OCI-LY7 (cell line): ENCODE measurements around the gene ALG1L2.

ENCODE experiments used
- CTCF ChIP-seq: fragments of 200-600 bp; sonication (generic); conservative IDR thresholded peaks from 2 replicates; pipeline ENCODE4 v1.5.1; 2014; ENCODE audit warnings: mild to moderate bottlenecking, antibody characterized with exemption, low read length, moderate library complexity, mixed read lengths
- EZH2phosphoT487 ChIP-seq: fragments of 200-600 bp; sonication (generic); IDR thresholded peaks from 2 replicates; pipeline ENCODE4 v1.6.1; 2018; ENCODE audit warnings: low read depth, borderline replicate concordance, mild to moderate bottlenecking, mixed run types, antibody characterized with exemption, low read length, moderate library complexity, mixed read lengths

- TF ChIP-seq CTCF = no peak
- TF ChIP-seq EZH2phosphoT487 = no peak
Observed at GRCh38 chr3:130117933-130118332, 36.3 kb downstream of the ALG1L2 start.
